HG03280 (cell line): ENCODE measurements around the gene ARPC1B.
"Not testable (repeated sequence)": the region's sequence is repeated elsewhere in the genome, so short reads cannot be mapped to it uniquely, and the experiment has no call there.

Experiments
- ATAC-seq: cut with Tn5 transposase; IDR thresholded peaks from one replicate; pipeline ENCODE4 v1.9.1; 2021; ENCODE audit warnings: mild to moderate bottlenecking, moderate library complexity; ENCODE audit not compliant: unreplicated experiment

The ARPC1B gene

DNA sequence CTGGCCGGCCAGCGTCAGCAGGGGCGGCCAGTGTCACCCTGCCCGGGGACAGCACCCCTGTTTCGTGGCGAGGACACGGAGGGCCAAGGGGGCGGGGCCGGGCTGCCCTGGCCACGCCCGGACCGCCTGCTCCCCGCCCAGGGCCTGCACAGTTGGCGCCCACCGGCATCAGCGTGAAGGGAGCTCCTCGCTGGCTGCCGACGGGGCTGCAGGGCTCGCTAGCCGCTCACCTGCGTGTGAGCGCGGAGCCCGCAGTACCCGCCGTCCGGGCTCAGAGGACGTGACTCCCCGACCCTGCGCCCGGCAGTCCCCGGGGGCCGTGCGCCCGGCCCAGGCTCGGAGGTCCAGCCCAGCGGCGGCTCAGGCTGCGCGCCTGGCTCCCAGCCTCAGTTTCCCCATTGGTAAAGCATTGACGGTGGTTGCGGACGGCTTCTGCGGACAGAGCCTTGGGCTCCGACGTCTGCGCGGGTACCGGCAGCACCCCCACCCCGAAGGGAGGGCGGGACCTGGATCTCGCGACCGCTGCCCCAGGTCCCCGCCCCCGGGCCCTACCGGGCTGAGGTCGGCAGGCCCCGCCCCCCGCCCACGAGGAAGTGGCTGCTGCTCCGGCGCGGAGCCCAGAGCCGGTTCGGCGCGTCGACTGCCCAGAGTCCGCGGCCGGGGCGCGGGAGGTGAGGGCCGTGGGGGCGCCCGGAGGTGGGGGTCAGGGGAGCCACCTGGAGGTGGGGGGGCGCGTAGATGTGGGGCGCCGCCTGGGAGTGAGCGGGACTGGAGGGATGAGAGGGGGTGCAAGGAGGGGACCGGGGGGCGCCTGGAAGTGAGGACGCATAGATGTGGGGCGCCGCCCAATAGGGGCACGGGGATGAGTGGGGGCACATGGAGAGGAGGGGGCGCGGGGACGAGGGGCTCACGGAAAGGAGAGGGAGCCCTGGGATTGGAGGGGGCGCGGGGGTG is at the start of gene ARPC1B:
ARPC1B (plus strand) TSS at position 620 of the 954 bp plus-strand sequence. CDS start 10,985 bp downstream, outside the sequence.
- ATAC-seq: peak; percentile 61

- no peak for ATAC-seq
Measured at GRCh38 chr7:99325001-99325493, 49.5 kb upstream of the ARPC1B start.

DNA sequence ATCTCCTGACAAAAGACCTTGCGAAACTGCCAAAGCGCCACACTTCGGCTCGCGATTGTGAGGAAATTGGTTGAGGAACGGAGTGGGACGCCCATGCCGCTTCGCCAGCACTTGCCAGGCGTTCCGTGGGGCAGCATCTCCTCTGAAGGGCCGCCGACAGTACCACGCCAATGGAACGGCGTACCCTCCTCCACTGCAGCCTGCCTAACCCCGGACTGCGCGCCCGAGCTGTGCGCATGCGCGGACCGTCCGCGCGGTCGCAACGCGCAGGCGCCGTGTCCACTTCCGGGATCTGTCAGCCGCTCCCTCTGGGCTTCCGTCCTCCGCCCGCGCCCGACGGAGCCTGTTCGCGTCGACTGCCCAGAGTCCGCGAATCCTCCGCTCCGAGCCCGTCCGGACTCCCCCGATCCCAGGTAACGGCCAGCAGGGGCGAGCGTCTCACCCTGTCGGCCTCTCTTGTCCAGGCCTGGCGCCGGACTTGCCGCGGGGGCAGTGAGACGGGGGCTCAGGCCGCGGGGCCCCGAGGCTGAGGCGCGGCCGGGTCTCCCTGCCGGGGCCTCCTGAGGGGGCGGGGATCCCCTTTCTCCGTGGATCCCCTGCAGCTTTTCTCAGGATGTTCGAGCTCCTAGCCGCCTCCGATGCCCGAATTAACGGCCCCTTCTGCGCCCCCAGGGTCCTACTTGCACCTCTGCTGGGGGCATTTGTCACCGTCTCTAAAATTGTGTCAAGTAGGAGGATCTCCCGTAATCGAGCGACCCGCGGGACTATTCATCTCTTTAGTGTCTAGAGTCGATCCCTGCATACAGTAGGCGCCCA is 48.7 kb upstream of the ARPC1B start, which contains the start of gene ARPC1A:
ARPC1A (plus strand) TSS at position 307 of the 816 bp plus-strand sequence. CDS start 7,456 bp downstream, outside the sequence.
- ATAC-seq: peak; percentile 91

DNA sequence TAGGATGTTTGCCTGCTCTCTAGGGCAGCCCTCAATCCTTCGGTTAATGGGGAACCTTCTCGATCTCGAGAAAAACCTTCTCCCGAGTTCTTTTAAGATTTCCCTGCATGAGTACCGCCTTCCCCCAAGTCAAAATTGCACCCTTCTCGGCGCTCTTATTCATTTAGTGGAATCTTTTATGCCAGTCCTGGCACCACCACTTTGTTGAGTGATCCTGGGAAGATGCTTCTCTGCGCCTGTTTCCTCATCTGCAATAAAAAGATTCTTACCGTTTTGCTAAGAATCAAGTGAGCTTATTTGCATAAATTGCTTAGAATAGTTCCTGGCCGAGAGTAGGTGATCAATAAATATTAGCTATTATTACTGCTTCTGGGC is 48.1 kb upstream of the ARPC1B start:
- ATAC-seq: no peak

- ATAC-seq: not testable (repeated sequence)
Measured at GRCh38 chr7:99330314-99330961, 44.1 kb upstream of the ARPC1B start.

GRCh38 chr7:99331002-99331401 is 43.5 kb upstream of the ARPC1B start:
- ATAC-seq: no peak

DNA sequence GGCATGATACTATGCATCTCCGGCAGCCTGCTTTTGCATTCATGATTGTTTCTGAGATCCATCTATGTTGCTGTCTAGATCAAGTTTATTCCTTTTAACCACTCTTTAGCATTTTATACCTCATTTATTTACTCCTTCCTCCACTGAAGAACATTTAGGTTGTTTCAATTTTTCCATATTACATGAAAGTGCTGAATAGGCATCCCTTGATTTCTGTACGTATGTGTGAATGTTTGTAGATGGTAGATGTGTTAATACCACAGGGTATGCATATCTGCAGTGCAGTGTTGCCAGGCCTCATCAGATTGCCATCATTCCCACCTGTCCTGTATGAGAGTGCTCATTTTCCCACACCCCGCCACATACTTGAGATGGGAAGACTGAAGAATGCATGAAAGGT is 34.9 kb upstream of the ARPC1B start:
- ATAC-seq: no peak

DNA sequence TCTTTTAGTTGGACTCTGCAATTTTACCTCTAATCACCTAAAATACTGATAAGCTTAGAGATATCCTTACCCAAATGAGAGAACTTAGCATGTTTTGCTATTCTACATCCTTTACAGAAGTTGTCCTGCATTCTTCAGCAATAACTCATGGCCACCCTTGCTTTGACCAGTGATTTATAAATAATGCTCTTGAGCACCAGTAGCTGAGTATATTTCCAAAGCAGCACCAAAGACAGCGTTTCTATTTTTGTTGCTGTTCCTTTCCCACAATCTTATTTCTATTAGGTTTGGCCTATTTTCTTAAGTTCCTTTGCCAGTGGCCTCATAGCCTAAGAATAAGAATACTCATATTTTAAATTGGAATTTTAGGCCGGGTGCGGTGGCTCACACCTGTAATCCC is 33.9 kb upstream of the ARPC1B start:
- ATAC-seq: no peak

- ATAC-seq: no peak
Measured at GRCh38 chr7:99344061-99344647, 30.4 kb upstream of the ARPC1B start.

GRCh38 chr7:99350641-99351040 is 23.9 kb upstream of the ARPC1B start:
- ATAC-seq: not testable (repeated sequence)

DNA sequence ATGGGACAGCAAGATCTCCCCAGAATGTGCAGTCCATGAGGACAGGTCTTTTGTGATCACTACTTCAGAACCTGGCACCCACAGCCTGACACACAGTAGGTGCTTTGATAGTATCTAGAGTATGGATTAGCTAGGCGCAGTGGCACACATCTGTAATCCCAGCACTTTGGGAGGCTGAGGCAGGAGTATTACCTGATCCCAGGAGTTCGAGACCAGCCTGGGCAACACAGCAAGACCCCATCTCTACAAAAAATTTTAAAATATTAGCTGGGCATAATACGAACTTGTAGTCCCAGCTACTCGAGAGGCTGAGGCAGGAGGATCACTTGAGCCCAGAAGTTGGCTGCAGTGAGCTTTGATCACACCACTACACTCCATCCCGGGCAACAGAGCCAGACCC is 22.3 kb upstream of the ARPC1B start:
- no peak for ATAC-seq

- ATAC-seq: no peak
Measured at GRCh38 chr7:99355098-99355497, 19.4 kb upstream of the ARPC1B start.

DNA sequence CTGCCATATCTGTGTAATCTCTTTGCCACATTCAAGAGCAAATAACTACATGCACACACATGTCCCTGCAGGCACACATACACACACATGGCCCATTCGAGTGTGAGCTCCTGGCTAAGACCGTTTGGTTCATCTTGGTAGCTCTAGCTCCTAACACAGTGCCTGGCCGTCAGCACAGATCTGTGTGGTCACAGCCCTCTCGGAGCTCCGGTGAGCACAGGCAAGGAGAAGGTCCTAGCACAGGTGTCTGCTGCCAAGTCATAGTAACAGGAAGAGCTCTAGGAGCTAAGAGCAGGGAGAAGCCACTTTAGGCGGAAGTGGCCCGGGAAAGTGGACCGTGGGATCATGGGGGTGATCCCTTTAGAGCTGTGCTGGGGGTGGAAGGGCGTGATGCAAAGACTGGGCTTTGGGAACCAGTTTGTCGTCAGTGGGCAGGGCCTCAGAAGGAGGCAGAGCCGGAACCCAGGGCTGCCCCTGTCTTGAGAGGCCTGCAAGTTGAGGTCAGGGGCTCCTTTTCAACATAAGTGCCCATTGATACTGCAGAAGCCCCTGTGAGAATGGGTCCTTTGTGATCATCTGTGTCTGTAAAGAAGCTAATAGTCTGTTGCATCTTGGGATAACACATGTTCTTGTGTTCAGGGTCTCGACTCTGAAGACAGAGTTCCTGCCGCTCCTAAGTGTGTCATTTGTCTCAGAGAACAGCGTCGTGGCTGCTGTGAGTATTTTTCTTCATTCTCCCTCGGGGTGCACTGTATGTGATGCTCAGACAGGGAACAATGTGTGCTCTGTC is 16.6 kb upstream of the ARPC1B start:
- no peak for ATAC-seq

DNA sequence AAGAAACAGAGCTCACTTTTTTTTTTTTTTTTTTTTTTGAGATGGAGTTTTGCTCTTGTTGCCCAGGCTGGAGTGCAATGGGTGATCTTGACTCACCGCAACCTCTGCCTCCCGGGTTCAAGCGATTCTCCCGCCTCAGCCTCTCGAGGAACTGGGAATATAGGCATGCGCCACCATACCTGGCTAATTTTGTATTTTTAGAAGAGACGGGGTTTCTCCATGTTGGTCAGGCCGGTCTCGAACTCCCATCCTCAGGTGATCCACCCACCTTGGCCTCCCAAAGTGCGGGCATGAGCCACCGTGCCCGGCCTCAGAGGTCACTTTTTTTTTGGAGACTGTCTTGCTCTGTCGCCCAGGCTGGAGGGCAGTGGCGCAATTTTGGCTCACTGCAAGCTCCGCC is 16.0 kb upstream of the ARPC1B start:
- ATAC-seq: not testable (repeated sequence)

GRCh38 chr7:99359465-99360154 is 14.9 kb upstream of the ARPC1B start:
- no peak for ATAC-seq

DNA sequence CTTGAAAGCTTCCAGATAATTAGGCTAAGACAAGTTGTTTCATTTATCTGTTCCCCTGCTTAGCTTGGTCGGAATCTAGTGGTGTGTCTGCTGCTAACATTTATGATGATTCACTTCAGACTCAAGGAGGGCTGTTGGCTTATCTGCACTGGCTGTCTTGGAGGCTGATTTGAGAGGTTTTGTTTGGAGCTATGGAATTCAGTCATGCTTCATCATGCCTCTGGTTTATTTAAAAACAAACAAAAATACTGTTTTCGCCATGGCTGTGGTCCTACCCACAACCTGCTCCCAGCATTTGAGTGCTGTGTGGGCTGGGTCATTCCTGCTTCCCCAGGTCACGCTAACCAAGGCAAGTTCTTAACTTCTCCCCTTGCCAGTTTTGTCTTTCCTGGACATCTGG is 11.7 kb upstream of the ARPC1B start:
- no peak for ATAC-seq

DNA sequence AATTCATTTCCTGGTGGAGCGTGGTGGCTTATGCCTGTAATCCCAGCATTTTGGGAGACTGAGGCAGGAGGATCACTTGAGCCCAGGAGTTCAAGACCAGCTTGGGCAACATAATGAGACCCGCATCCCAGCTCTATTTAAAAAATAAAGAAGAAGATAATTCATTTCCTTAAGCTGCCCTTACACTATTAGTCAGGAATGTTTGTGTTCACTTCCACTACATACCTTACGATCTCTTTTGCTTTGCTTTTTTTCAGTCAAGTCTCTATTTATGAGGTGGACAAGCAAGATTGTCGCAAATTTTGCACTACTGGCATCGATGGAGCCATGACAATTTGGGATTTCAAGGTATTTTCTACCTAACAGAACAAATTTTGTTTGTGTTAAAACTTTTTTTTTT is 11.2 kb upstream of the ARPC1B start:
- no peak for ATAC-seq

GRCh38 chr7:99365318-99366141 is 9.0 kb upstream of the ARPC1B start:
- ATAC-seq: no peak
